ES-I3 (cell line): ENCODE measurements around the gene ASB1.

Source experiments
- H3K36me3 ChIP-seq: 2 replicates; pipeline ENCODE4 v1.6.1; 2013; ENCODE audit warnings: mild to moderate bottlenecking, low read length, control low read depth, moderate library complexity; ENCODE audit not compliant: insufficient read depth
- H3K4me1 ChIP-seq: 2 replicates; pipeline ENCODE4 v1.6.1; 2013; ENCODE audit warnings: mild to moderate bottlenecking, control low read depth, low read length; ENCODE audit not compliant: insufficient read depth
- H3K9ac ChIP-seq: 2 replicates; pipeline ENCODE4 v1.6.1; 2013; ENCODE audit warnings: low read depth, mild to moderate bottlenecking, low read length, moderate library complexity
- H3K9me3 ChIP-seq: 2 replicates; pipeline ENCODE4 v1.6.1; 2013; ENCODE audit warnings: mild to moderate bottlenecking, low read length, moderate library complexity; ENCODE audit not compliant: control insufficient read depth, insufficient read depth

Gene ASB1

DNA sequence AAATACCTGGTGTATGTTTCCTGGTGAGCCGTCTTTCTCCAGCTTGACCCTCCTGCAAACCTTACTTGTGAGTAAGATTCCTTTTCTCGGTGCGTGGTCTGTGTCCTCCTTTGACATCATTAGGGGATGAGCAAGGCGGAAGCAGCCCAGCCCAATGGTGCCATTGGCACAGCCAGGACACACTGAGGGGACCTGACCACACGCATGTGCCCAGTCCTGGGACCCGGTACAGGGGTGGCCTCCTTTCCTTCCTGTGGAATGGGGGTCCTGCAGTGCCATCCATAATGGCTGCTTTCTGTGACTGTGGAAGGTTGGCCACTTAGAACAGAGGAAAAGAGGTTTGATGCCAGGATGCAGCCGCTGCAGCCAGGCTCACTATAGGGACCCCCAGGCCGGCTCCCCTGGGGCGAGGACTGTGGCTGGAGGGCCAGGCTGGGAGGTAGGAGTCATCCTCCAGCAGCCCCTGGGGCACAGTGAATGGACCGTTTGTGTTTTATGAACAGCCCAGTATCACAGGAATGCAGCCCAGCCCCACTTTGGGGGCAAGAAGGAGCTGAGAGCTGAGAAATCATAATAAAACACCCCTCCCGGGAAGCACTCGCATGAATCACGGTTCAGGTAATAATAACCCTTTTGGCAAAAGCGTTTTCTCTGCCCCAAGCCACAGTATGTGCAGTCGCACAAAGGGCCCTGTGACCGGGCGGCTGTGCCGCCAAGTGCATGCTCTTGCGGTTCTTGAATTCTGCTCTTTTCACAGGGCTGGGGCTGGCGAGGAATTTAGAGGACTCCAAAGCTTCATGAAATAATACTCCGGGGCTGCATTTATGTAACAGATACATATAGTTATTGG, 73.2 kb downstream of the ASB1 start:
- Histone ChIP-seq H3K36me3 (no peaks in the 10 kb centered on the region), H3K4me1 (no peaks in the 10 kb centered on the region), H3K9me3 (no peaks in the 10 kb centered on the region), H3K9ac (no peak overlapping the region)

- no peaks in the 10 kb centered on the region for H3K36me3 ChIP-seq
- no peak overlapping the region for H3K9ac ChIP-seq
- H3K9me3 ChIP-seq: no peaks in the 10 kb centered on the region
- H3K4me1 ChIP-seq: no peaks in the 10 kb centered on the region
These were observed 74.6 kb downstream of the ASB1 start for GRCh38 chr2:238501311-238501710.
